ENCODE measurements around the gene RREB1.

GRCh38 chr6:7256785-7257184, 149.0 kb downstream of the RREB1 start:
- TF ChIP-seq CTCF (IDR thresholded peaks at IDR 0.05) (no peak), POLR2AphosphoS5 (IDR thresholded peaks at IDR 0.05) (no peak), EP300 (IDR thresholded peaks at IDR 0.05; ENCODE audit: low read depth) (no peak), POLR2A (IDR thresholded peaks at IDR 0.05) (no peak)

All from transverse colon (tissue), 4 donors.